ENCODE results near the gene SLA2. TPM values are rescaled to one million over a fixed set of nuclear protein-coding genes. Genes with fewer than 3 reads are reported as not detected.

Gene SLA2
- total RNA-seq, 1 donor from 2014 or later: not detected

- no peak for DNase-seq
These were observed 38.2 kb downstream of the SLA2 start for GRCh38 chr20:36607586-36608387.

GRCh38 chr20:36606158-36607066 is 39.6 kb downstream of the SLA2 start:
- DNase-seq: no peak

GRCh38 chr20:36605399-36606157 is 40.4 kb downstream of the SLA2 start, which contains the start of gene RAB5IF:
Gene RAB5IF (plus strand): TSS chr20:36605779. CDS start chr20:36605952, 173 bp downstream.
- DNase-seq: peak; percentile 94

GRCh38 chr20:36604952-36605398 is 41.0 kb downstream of the SLA2 start:
- DNase-seq: no peak

GRCh38 chr20:36601540-36601939 is 44.5 kb downstream of the SLA2 start:
- DNase-seq: no peak

- DNase-seq: no peak
These were observed 46.1 kb downstream of the SLA2 start for GRCh38 chr20:36599912-36600345.

- DNase-seq: no peak
These were observed 52.6 kb downstream of the SLA2 start for GRCh38 chr20:36593347-36593929.

GRCh38 chr20:36591854-36592641 is 53.9 kb downstream of the SLA2 start:
- DNase-seq: no peak

- DNase-seq: no peak
These were observed 54.7 kb downstream of the SLA2 start for GRCh38 chr20:36591281-36591680.

GRCh38 chr20:36587388-36588070 is 58.5 kb downstream of the SLA2 start:
- no peak for DNase-seq

- DNase-seq: no peak
These were observed 60.4 kb downstream of the SLA2 start for GRCh38 chr20:36585410-36586125.

GRCh38 chr20:36584018-36584481 is 61.9 kb downstream of the SLA2 start:
- no peak for DNase-seq

- DNase-seq: no peak
These were observed 63.2 kb downstream of the SLA2 start for GRCh38 chr20:36582821-36583220.

- no peak for DNase-seq
These were observed 63.7 kb downstream of the SLA2 start for GRCh38 chr20:36582322-36582721.

- DNase-seq: no peak
These were observed 65.9 kb downstream of the SLA2 start for GRCh38 chr20:36579996-36580545.

- DNase-seq: no peak
These were observed 67.5 kb downstream of the SLA2 start for GRCh38 chr20:36578356-36579041.

- DNase-seq: no peak
These were observed 69.9 kb downstream of the SLA2 start for GRCh38 chr20:36576081-36576445.

- no peak for DNase-seq
These were observed 71.4 kb downstream of the SLA2 start for GRCh38 chr20:36574366-36575135.

All from occipital lobe (tissue), 2 donors.